ENCODE data around the gene PKP1.
"Not testable (repeated sequence)": the region's sequence is repeated elsewhere in the genome, so short reads cannot be mapped to it uniquely, and the experiment has no call there.

PKP1 gene

DNA sequence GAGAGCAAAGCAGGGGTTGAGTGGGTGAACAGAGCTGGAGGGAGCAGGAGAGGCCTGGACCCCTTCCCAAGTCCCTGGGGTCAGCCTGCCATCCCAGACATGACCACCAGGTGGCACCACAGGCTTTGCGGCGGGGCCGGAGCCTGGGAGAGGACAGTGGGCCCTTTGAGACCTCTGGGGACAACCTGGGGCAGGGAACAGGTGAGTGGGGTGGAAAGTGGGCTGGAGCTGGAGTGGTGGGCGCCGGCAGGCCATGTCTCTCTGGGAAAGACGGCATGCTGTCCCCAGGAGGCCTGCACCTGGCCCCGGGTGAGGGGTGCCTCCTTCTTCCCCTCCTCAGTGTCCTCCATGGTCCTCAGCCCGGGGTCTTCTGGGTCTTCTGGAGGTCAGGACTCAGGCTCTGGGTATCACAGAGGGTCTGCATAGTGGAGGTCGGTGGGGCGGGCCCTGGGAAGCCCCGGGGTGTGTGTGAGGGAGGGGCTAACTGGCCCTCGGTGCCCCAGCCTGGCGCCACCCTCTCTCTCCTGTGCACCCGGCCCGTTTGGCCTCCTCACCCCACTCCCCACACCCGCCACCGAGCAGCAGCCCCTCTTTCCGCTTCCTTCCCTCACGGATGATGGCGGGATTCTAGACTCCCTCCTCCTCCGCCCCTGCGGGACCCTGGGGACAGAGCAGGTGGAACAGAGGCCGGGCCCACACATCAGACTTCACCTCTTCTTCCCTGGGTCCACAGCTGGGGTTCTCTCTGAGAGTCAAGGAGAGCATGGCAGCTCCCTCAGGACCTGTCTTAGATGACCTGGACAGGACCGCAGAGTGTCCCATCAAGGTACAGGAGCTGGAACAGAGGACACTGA lies 28.5 kb upstream of the PKP1 start:
- Histone ChIP-seq H3K36me3 (ENCODE audit: insufficient read depth) (no peaks in the 10 kb centered on the region), H2AFZ (ENCODE audit: low read depth) (peak overlapping the region; percentile 14; the same call in 1 of the 2 replicates), H3K4me1 (ENCODE audit: low read depth, poor library complexity, severe bottlenecking) (no peaks in the 10 kb centered on the region), H3K27me3 (ENCODE audit: insufficient read depth, low read depth) (no peaks in the 10 kb centered on the region; the same call in 1 of the 2 replicates), H4K20me1 (ENCODE audit: insufficient read depth) (no peaks in the 10 kb centered on the region), H3K79me2 (ENCODE audit: insufficient read depth, low read depth) (no peaks in the 10 kb centered on the region), H3K9ac (no peak overlapping the region), H3K4me3 (IDR thresholded peaks at IDR 0.05; ENCODE audit: insufficient read depth, low read depth, low read length) (no peak overlapping the region), H3K4me2 (no peak overlapping the region; the same call in 1 of the 2 replicates), H3K27ac (no peak overlapping the region)
- TF ChIP-seq, protein P1, sequence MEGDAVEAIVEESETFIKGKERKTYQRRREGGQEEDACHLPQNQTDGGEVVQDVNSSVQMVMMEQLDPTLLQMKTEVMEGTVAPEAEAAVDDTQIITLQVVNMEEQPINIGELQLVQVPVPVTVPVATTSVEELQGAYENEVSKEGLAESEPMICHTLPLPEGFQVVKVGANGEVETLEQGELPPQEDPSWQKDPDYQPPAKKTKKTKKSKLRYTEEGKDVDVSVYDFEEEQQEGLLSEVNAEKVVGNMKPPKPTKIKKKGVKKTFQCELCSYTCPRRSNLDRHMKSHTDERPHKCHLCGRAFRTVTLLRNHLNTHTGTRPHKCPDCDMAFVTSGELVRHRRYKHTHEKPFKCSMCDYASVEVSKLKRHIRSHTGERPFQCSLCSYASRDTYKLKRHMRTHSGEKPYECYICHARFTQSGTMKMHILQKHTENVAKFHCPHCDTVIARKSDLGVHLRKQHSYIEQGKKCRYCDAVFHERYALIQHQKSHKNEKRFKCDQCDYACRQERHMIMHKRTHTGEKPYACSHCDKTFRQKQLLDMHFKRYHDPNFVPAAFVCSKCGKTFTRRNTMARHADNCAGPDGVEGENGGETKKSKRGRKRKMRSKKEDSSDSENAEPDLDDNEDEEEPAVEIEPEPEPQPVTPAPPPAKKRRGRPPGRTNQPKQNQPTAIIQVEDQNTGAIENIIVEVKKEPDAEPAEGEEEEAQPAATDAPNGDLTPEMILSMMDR (conservative IDR thresholded peaks at IDR 0.05; ENCODE audit: low read depth, low read length): peak; percentile 99

- no peak overlapping the region for H2AFZ ChIP-seq (ENCODE audit: low read depth)
- H3K4me3 ChIP-seq (IDR thresholded peaks at IDR 0.05; ENCODE audit: insufficient read depth, low read depth, low read length): no peak overlapping the region
- no peak overlapping the region for H3K27ac ChIP-seq
- no peak overlapping the region for H3K4me2 ChIP-seq
- no peaks in the 10 kb centered on the region for H4K20me1 ChIP-seq (ENCODE audit: insufficient read depth)
- no peaks in the 10 kb centered on the region for H3K79me2 ChIP-seq (ENCODE audit: insufficient read depth, low read depth)
- no peaks in the 10 kb centered on the region for H3K4me1 ChIP-seq (ENCODE audit: low read depth, poor library complexity, severe bottlenecking)
- no peaks in the 10 kb centered on the region; the same call in 1 of the 2 replicates for H3K27me3 ChIP-seq (ENCODE audit: insufficient read depth, low read depth)
- TF ChIP-seq, protein P1 (conservative IDR thresholded peaks at IDR 0.05; ENCODE audit: low read depth, low read length): no peak
- no peak overlapping the region for H3K9ac ChIP-seq
- H3K36me3 ChIP-seq (ENCODE audit: insufficient read depth): no peaks in the 10 kb centered on the region
These were observed 27.6 kb upstream of the PKP1 start for GRCh38 chr1:201255479-201256362.

GRCh38 chr1:201258132-201258531 lies 25.2 kb upstream of the PKP1 start:
- H3K27ac ChIP-seq; H3K9ac ChIP-seq; H3K4me3 ChIP-seq (IDR thresholded peaks at IDR 0.05; ENCODE audit: insufficient read depth, low read depth, low read length); H3K36me3 ChIP-seq (ENCODE audit: insufficient read depth); H3K27me3 ChIP-seq (ENCODE audit: insufficient read depth, low read depth); H3K79me2 ChIP-seq (ENCODE audit: insufficient read depth, low read depth); H3K4me2 ChIP-seq; H2AFZ ChIP-seq (ENCODE audit: low read depth); H4K20me1 ChIP-seq (ENCODE audit: insufficient read depth); H3K4me1 ChIP-seq (ENCODE audit: low read depth, poor library complexity, severe bottlenecking): not testable (repeated sequence)

DNA sequence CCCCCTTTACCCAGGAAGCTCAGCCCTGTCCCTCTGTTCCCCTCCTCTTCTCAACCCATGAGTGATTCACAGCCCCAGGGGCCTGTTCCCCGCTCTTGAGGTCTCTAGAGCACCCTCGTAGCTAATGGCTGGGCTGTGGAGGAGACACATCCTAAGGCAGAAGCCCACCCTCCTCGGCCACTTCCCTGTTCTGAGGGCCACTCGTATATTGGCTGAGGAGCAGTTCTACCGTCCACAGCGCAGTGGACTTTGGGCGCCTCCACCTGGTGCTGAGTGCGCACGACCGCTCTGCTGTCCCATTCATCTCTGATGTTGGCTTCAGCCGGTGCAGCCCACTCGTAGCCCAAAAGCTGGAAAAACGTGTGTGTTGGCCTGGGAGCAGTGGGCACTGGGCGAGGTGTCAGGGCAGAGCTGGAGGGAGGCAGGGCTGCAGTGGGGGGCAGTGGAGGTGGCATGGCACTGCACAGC lies 24.5 kb upstream of the PKP1 start:
- Histone ChIP-seq H3K9ac (no peak overlapping the region), H3K27me3 (ENCODE audit: insufficient read depth, low read depth) (no peaks in the 10 kb centered on the region; the same call in 1 of the 2 replicates), H3K27ac (no peak overlapping the region), H3K36me3 (ENCODE audit: insufficient read depth) (no peaks in the 10 kb centered on the region), H3K4me1 (ENCODE audit: low read depth, poor library complexity, severe bottlenecking) (no peaks in the 10 kb centered on the region), H3K4me2 (no peak overlapping the region), H2AFZ (ENCODE audit: low read depth) (no peak overlapping the region), H3K79me2 (ENCODE audit: insufficient read depth, low read depth) (no peaks in the 10 kb centered on the region), H4K20me1 (ENCODE audit: insufficient read depth) (no peaks in the 10 kb centered on the region), H3K4me3 (IDR thresholded peaks at IDR 0.05; ENCODE audit: insufficient read depth, low read depth, low read length) (no peak overlapping the region)
- TF ChIP-seq, protein P1 (conservative IDR thresholded peaks at IDR 0.05; ENCODE audit: low read depth, low read length): no peak

Measured in KMS-11 (cell line).